H54 (cell line): ENCODE measurements around the gene FBXO46.
"Not testable (repeated sequence)": the region's sequence is repeated elsewhere in the genome, so short reads cannot be mapped to it uniquely, and the experiment has no call there.

Experiments used
- DNase-seq: peaks from one replicate; pipeline ENCODE4 v3.0.0; 2011; ENCODE audit warnings: low spot score, mixed read lengths; ENCODE audit not compliant: insufficient read length
- FAIRE-seq: peaks from 3 replicates; lab custom pipeline; 2011; peaks lifted over from hg19 to GRCh38; lab: Jason Lieb, UNC
- POLR2A ChIP-seq: IDR thresholded peaks from 2 replicates; pipeline ENCODE4 v1.6.1; 2011; ENCODE audit warnings: low read depth, mild to moderate bottlenecking, low read length

The FBXO46 gene

GRCh38 chr19:45705115-45705514 is 25.6 kb downstream of the FBXO46 start:
- no peak for DNase-seq
- no peak for FAIRE-seq

GRCh38 chr19:45701676-45702075 is 29.0 kb downstream of the FBXO46 start:
- DNase-seq (no peak), FAIRE-seq (no peak)
- TF ChIP-seq POLR2A: no peak

More at GRCh38 chr19:45705115-45705514, 25.6 kb downstream of the FBXO46 start:
- no peak for TF ChIP-seq POLR2A

- FAIRE-seq (no peak), DNase-seq (no peak)
- no peak for TF ChIP-seq POLR2A
Measured at GRCh38 chr19:45693106-45693788, 37.4 kb downstream of the FBXO46 start.

GRCh38 chr19:45692187-45693105 is 38.2 kb downstream of the FBXO46 start, which contains the start of gene QPCTL:
Gene QPCTL, plus strand, starts transcription at chr19:45692666. Its CDS starts 38 bp downstream, at chr19:45692704.
- TF ChIP-seq POLR2A: peak; percentile 57
- DNase-seq: peak; percentile 86

GRCh38 chr19:45691516-45692186 is 39.0 kb downstream of the FBXO46 start, which contains the start of gene SNRPD2:
Gene SNRPD2, minus strand, starts transcription at chr19:45691953. Its CDS starts 65 bp downstream, at chr19:45691888.
- DNase-seq (peak; percentile 56), FAIRE-seq (peak; percentile 58)
- TF ChIP-seq POLR2A: peak; percentile 85

More at GRCh38 chr19:45692187-45693105, 38.2 kb downstream of the FBXO46 start, which contains the start of gene QPCTL:
- peak; percentile 92 for FAIRE-seq

GRCh38 chr19:45687599-45687998 is 43.1 kb downstream of the FBXO46 start:
- DNase-seq: no peak
- no peak for TF ChIP-seq POLR2A
- FAIRE-seq: no peak

- FAIRE-seq, DNase-seq: not testable (repeated sequence)
Measured at GRCh38 chr19:45685045-45685444, 45.7 kb downstream of the FBXO46 start.

- TF ChIP-seq POLR2A: no peak
- FAIRE-seq (no peak), DNase-seq (no peak)
Measured at GRCh38 chr19:45682908-45683307, 47.8 kb downstream of the FBXO46 start.

- DNase-seq (no peak), FAIRE-seq (no peak)
- TF ChIP-seq POLR2A: no peak
Measured at GRCh38 chr19:45682117-45682516, 48.6 kb downstream of the FBXO46 start.

- no peak for TF ChIP-seq POLR2A
- FAIRE-seq (no peak), DNase-seq (peak; percentile 84)
Measured at GRCh38 chr19:45681391-45682015, 49.2 kb downstream of the FBXO46 start.

- no peak for TF ChIP-seq POLR2A
- FAIRE-seq: no peak
- no peak for DNase-seq
Measured at GRCh38 chr19:45677351-45678230, 53.1 kb downstream of the FBXO46 start.

- DNase-seq: no peak
- TF ChIP-seq POLR2A: no peak
- no peak for FAIRE-seq
Measured at GRCh38 chr19:45676851-45677263, 53.8 kb downstream of the FBXO46 start.
